ENCODE results near the gene HSDL2.
"Not testable (repeated sequence)": the region's sequence is repeated elsewhere in the genome, so short reads cannot be mapped to it uniquely, and the experiment has no call there.

The HSDL2 gene

DNA sequence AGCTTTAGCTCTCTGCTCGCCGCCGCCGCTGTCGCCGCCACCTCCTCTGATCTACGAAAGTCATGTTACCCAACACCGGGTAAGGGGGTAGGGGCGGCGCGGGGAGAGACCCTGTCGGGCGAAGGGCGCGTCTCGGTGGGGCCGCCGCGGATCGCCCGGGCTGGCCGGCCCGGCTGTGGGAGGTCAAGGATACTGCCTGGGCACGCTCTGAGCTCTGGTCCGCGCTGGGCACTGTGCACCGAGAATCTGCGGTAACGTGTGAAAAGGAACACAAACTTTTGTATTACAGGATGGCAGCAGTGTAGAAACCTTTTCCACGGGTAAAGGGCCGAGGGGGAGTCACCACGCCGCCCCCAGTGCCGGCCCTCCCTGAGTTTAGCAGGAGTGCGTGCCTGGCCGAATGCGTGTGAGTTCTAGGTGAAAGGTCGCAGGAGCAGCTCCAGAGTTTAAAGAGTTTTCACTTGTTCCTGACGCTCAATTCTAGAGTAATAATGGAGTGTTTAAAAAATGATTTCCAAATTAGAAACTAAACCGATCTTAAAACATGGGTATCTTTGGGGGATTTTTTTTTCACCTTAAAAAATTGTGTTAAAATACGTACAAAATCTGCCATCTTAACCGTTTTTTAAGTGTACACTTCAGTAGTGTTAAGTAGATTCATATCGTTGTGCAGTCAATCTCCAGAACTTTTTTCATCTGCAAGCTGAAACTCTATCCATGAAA lies at the start of gene HSDL2:
HSDL2 (plus strand) TSS at position 7 of the 723 bp plus-strand sequence; CDS start at position 63, 56 bp downstream.
- DNase-seq, result peak; percentile 41

DNA sequence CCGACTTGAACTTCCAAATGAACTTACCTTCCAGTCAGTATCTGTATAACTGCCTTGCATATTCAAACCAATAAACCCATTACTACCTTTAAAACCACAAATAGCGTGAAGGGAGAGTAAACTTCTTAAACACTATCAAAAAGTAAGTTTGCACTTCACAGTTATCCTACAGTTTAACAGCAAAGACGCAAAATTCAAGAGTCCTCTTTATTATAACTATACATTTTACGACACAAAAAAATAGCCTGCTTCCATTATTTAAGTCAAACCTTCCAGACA lies 48.3 kb upstream of the HSDL2 start:
- no peak for DNase-seq

DNA sequence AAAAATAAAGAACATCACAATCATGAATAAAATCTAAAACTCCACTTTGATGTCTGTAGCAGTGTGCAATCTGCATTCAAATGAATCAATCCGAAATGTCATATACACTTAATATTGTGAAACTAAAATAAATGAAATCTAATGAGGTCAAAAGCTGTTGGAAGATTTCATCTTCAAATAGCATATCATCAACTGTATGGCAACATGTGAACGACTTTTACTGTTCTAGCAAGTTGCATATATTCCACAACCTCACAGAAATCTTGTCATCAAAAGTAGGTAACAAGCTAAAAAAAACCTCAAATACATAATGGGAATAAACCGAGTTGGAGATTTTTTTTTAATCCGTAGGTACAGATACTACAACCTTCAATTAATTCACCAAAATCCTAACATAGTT lies 47.7 kb upstream of the HSDL2 start:
- no peak for DNase-seq

DNA sequence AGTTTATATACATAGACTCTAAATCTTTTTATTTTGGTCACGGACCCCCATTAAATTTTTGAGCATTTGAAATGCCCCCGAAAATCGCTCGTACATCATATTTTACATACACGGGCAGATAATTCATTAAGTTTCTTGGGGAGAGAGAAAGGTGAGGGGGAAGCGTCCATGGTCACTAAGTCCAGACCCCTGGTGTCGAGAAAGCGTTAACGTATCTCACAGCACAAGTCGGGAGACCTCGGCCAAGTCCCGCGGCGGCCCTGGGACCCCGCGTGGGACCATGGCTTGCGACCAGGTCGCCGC lies 47.3 kb upstream of the HSDL2 start:
- no peak for DNase-seq

DNA sequence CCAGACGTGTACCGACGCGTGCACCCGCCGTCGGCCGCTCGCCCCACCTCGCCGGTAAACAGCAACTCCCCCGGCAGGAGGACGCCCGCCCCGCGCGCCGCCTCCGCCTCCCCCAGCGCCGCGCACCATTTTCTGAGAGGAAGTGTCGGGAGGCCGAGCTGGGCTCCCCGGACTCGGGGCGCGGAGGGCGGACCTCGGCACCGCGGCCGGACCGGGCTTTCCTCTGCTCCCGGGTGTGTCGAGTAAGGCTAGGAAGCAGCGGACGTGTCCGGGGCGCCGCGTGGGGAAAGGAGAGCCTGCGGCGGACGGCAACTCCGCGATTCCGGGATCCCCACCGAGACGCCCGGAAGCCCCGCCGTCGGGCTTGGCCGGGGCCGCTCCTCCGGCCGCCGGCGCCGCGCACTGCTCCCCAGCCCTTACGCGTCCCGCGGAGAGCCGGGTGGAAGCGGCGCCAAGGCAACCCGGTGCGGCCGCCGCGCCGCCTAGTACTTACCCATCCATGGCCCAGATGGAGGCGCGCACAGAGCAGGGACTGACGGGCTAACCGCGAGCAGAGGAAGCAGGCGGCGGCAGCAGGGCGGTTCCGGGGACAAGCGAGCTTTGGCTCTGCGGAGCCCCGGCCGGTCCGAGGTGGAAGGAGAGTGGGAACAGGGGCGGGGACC lies 46.8 kb upstream of the HSDL2 start, which contains the start of gene PTBP3:
PTBP3 (minus strand) TSS at position 643 of the 662 bp plus-strand sequence. CDS start 35,754 bp downstream, outside the sequence.
- peak; percentile 87 for DNase-seq

DNA sequence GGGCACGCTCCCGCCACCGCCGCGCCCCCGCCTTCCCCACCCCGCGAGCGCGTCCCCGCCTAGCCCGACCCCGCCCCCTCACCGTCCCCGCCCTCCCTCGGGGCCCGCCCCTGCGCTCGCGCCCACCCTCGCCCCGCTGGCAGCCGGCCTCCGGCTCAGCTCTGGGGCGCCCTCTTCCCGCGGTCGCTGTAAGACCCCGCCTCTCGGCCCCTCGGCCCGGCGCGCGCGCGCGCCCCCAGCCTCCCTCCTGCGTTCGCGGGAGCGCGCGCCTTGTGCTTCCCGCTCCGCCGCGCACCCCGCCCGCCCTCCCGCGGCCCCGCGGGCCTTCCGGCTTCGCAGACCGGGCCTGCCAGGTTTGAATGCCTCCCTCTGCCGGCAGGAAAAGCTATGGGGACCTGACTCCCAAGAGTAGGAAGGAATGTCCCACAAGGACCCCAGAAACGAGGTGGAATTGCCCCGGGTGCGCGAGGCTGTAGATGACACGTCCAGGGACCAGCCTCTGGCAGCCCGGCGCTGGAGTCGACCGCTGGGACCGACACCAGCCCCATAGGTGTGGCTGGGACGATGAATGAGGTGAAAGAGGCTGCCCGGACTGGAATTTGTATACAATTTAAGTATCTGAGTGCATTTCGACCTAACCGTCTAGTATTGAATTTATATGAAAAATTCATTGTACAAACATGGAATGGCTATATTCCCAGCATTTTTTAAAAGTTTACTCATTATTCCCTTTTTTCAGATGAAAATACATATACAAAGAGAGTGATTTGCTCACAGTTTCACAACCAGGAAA lies 46.1 kb upstream of the HSDL2 start:
- DNase-seq, result peak; percentile 97

DNA sequence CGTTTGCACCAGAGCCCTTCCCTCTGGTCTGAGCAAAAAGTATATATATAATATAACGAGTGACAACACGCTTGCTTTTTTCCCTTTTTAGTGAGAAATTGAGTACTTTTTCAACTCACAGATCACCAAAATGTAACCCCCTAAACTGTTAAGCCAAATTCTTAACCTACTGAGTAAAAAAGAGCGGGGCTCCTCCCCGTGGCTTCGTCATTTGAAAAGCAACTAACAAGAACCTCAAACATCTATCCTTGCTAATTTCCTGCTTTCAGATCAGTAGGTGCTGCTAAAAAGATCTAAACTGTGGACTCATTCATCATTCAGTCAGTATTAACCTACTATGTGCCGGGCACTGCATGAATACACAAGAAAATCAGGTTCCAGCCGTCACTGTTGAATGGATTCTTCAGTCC lies 45.5 kb upstream of the HSDL2 start:
- peak; percentile 80 for DNase-seq

DNA sequence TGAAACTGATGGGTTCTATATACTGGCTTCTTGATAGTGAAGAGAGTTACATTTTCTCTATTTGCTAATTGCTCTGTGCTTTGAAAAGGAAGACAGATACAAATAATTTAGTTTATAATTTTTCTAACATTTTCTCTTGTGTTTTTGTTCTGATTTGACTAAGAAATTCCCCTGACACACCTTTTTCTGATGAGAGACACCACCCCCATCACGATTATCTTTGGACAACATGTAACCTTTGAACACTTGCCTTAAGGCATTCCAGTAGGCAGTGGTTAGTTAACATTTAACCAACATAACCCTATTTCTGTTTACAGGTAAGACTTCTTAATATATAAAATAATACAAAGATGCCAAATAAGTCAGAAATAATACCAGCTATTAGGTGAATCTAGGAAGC lies 42.4 kb upstream of the HSDL2 start:
- DNase-seq, result no peak

DNA sequence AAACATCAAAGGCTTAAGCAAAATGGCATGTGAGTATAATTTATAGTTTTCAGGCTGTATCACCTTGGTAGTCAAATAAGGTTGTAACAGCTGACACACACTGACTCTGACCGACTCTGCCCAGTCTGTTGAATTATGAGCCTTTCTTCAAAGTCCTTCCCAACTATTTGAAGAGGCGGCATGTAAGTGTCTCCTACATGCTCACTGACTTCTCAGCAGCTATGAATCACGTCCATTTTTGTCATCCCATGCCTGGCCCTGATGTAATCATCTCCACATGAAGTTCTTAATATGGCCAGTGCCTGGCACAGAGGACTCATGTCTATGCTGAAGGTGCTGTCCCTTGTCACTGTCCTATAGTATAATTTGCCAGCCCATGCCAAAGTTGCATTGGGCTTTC lies 41.3 kb upstream of the HSDL2 start:
- no peak for DNase-seq

DNA sequence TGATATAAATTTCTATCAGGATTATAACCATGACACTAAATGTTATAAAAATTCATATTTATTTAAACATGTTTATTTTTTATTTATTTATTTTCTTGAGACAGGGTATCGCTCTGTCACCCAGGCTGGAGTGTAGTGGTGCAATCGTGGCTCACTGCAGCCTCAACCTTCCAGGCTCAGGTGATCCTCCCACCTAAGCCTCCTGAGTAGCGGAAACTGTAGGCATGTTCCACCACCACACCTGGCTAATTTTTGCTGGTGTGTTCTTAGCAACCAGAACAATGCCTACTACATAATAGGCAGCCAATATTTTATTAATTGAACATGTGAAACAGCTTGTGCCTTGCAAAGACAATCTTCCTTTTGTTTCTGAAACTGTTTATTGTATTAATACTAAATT lies 40.0 kb upstream of the HSDL2 start:
- no peak for DNase-seq

DNA sequence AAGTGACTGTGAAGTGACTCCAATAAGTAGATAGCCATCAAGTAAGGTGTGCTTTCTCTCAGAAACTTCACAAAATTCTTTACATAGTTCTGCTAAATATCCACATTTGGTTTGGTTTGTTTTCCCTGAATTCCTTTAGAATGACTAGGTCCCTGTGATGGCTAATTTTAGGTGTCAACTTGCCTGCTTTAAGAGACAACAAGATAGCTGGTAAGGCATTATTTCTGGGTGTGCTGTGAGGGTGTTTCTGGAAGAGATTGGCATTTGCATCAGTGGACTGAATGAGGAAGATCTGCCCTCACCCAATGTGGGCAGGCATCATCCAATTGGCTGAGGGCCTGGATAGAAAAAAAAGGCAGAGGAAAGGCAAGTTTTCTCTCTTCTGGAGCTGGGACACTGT lies 38.2 kb upstream of the HSDL2 start:
- DNase-seq, result no peak

DNA sequence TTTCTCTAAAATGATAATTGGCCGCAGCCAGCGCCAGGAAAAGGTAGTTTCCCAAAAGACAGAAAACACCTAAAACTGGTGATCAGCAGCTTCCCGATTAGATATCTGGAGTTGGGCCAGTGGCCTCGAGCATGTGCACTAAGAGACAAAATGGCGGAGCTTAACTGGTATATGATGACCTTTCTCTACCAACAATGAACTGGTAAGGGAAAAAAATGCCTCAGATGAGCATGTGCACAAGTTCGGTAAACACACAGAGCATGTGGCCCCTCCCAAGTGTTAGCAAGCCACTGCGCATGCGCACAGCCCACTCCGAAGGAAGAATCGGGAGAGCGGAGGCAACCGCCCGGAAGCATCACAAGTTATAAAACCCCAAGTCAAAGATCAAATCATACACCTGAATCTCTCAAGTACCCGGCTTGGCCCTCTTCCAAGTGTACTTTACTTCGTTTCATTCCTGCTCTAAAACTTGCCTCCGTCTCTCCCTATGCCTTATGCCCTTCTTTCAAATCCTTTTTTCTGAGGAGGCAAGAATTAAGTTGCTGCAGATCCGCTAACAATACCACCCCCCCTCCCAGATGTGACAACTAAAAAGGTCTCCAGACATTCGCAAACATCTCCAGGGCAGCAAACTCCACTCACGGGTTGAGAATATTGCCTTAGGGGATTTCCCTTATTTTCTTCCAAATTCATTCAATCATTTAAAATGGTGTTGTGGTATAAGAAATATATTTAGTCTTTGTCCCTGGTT lies 31.5 kb upstream of the HSDL2 start:
- peak; percentile 82 for DNase-seq

DNA sequence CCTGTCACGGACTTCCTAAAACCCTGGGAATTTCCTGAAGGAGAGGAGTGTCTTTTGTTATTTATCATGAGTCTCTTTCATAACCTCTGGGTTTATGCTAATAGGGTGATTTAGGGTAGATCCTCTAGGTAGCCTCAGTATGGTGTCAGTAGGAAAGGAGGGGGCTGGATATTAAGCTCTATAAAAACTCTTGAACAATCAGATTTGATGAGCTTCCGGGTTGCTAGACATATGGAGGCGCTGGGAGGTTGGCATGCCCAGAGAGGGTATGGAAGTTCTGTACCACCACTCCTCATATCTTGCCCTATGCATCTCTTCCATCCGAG lies 30.9 kb upstream of the HSDL2 start:
- DNase-seq, result no peak

DNA sequence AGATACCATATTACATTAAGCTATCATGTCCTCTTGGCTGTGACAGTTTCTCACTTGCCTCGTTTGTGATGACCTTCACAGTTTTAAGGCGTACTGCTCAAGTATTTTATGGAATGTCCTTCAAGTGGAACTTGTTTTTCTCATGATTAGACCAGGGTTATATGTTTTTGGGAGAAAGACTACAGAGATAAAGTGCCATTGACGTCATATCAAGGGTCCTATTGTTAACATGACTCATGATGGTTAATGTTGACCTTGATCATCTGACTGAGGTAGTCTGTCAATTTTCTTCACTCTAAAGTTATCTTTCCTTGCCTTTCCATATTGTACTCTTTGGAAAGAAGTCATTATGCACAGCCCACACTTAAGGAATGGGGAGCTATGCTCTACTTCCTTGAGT lies 28.7 kb upstream of the HSDL2 start:
- DNase-seq, result no peak

DNA sequence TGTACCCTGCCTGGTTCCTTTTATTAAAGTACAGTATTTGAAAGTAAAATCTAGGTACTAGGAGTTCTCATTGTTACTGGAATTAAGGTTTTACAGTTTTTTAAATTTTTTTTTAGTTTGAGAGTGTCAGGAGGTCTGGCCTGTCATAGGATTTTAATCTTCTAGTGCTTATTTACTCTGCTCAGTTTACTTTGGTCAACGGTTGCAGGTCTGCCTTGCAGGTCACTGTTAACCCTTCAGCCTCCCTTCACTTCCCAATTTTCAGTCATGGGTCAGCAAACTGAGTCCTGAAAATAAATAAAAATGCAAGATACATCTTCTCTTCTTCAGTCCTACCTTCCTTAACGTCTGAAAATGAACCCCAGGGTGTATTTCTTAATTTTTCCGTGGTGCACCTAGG lies 27.7 kb upstream of the HSDL2 start:
- no peak for DNase-seq

DNA sequence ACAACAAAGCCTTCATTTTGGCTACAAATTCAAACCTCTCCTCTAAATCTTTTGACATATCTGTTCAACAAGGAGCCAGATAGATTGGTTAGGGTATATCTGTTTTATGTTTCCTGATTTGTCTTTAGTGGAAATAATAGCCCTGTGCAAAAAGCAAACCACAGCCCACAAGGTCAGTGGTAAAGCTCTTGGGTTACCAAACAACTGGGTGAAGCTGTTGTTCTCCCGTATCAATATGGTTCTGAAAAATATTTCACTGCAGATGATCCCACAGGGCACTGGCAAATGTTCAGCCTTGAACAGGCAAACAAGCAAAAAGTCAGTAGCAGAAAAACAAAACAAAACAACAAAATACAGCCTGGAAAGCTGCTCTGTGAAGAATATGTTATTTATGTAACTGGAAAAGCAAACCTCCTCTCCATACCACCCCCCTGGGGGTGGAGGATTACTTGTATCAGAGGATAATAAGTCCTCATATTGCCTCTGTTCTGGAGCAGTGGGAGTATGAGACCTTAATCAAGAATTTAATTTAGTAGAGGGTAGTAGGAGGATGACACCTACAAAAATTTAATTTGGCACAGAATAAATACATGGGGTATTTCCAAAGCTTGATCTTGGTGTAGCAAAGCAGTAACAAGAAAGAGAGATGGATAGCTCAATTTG lies 25.7 kb upstream of the HSDL2 start:
- DNase-seq, result no peak

DNA sequence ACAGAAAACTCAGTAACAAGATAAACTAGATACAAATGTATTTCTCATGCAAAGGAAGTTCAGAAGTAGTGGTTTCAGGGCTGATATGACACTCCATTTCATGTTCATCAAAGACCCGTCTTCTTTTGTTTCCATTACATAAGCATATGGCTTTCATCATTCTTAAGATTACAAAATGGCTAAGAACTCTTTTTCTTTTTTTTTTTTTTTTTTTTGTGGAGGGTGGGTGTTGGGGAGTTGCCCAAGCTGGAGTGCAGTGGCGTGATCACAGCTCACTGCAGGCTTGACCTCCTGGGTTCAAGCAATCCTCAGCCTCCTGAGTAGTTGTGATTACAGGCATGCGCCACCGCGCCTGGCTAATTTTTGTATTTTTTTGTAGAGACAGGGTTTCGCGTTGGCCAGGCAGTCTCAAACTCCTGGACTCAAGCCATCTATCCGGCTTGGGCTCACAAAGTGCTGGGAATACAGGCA lies 24.4 kb upstream of the HSDL2 start:
- DNase-seq, result peak; percentile 22

DNA sequence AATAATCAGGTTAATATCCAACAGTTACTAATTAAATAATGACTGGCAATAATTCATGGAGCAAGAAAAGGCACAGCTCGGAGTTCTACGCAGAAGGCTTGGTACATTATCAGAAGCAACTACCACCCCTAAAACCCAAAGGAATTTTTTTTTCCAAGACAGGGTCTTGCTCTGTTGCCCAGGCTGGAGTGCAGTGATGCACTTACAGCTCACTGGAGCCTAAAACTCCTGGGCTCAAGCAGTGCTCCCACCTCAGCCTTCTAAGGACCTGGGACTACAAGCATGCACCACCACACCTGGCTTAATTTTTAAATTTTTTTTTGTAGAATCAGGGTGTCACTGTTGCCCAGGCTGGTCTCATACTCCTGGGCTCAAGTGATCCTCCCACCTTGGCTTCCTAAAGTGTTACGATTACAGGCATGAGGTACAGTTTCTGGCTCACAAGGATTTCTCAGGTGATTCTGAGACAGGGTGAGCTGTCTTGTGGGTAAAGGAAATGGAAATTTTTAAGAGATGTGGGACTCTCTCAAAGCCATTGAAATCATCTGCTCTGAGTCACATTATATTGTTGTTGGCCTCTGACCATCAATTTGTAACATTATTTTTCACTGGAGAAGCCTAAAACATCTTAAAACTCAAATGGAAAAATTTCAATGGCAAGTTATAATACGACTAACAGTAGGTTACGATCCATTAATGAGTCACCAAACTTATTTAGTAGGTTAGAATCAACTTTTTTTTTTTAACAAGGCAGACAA lies 19.7 kb upstream of the HSDL2 start:
- DNase-seq, result no peak

DNA sequence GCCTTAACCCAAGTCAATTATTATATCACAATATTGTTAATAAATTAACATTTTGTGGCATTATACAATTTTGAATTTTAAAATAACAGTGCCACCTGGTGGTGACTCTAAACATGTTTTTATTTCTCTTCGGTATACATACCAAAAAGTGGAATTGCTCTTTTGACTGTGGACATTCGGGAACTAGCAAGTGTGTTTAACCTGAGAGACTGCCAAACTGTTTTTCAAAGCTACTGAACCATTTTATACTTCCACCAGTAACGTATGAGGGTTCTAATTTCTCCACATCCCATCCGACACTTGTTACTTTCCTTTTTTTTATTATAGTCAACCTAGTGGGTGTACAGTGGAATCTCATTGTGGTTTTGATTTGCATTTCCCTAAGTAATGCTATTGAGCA lies 18.3 kb upstream of the HSDL2 start:
- DNase-seq, result peak; percentile 60

DNA sequence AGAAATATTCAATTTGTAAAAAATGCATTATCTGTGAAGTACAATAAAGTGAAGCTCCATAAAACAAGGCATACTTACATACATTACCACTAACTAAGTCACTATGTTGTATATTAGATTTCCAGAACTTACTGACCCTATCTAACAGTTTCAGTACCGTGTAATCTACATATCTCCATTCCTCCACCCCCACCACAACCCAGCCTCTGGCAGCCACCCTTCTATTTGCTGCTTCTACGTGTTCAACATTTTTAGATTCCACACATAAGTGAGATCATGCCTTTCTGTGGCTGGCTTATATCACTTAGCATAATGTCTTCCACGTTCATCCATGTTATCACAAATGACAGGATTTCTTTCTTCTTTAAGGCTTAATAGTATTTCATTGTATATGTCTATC lies 15.1 kb upstream of the HSDL2 start:
- no peak for DNase-seq

DNA sequence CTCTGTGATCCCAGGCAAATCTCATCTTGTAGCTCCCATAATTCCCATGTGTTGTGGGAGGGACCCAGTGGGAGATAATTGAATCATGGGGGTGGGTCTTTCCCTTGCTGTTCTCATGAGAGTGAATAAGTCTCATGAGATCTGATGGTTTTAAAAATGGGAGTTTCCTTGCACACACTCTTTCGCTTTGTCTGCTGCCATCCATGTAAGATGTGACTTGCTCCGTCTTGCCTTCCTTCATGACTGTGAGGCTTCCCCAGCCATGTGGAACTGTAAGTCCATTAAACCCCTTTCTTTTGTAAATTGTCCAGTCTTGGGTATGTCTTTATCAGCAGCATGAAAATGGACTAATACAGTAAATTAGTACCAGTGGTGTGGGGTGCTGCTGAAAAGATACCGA lies 14.7 kb upstream of the HSDL2 start:
- not testable (repeated sequence) for DNase-seq

DNA sequence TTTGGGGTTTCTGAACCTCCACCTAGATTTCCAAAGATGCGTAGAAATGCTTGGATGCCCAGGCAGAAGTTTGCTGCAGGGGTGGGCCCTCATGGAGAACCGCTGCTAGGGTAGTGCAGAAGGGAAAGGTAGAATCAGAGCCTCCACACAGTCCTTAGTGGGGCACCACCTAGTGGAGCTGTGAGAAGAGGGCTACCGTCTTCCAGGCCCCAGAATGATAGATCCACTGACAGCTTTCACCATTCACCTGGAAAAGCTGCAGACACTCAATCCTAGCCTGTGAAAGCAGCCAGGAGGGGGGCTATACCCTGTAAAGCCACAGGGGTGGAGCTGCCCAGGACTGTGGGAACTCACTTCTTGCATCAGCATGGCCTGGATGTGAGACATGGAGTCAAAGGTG lies 13.3 kb upstream of the HSDL2 start:
- DNase-seq, result no peak

All from activated CD4-positive, alpha-beta T cell treated with anti-CD3 and anti-CD28 coated beads, Interleukin-2, Interleukin-6, amounts not matched to agents 100 ng/mL and 50 ng/mL, durations not matched to agents 16 hours and 8 hours (primary cell).